GM19463 (cell line): Measurements from ENCODE around the gene SLC2A9.
A peak's percentile ranks its signal among the peaks of the same experiment; 100 is the strongest.

Experiments used
- ATAC-seq: cut with Tn5 transposase; IDR thresholded peaks from one replicate; pipeline ENCODE4 v1.9.1; 2021; ENCODE audit warnings: mild to moderate bottlenecking, moderate library complexity; ENCODE audit not compliant: unreplicated experiment

SLC2A9 gene

GRCh38 chr4:10021653-10022023 lies 341 bp upstream of the SLC2A9 start:
- no peak for ATAC-seq

GRCh38 chr4:10020106-10020505 lies 1.2 kb downstream of the SLC2A9 start:
- ATAC-seq: no peak

GRCh38 chr4:10019521-10020051 lies 1.7 kb downstream of the SLC2A9 start:
- no peak for ATAC-seq

- ATAC-seq: peak; percentile 90
Measured at GRCh38 chr4:10018818-10019461, 2.4 kb downstream of the SLC2A9 start.

- no peak for ATAC-seq
Measured at GRCh38 chr4:10017037-10017893, 4.0 kb downstream of the SLC2A9 start.

- no peak for ATAC-seq
Measured at GRCh38 chr4:10016169-10016568, 5.1 kb downstream of the SLC2A9 start.

- ATAC-seq: peak; percentile 26
Measured at GRCh38 chr4:10015140-10015753, 6.0 kb downstream of the SLC2A9 start.

GRCh38 chr4:10013722-10014121 lies 7.6 kb downstream of the SLC2A9 start:
- peak; percentile 56 for ATAC-seq

GRCh38 chr4:10011885-10012284 lies 9.4 kb downstream of the SLC2A9 start:
- ATAC-seq: no peak

- ATAC-seq: no peak
Measured at GRCh38 chr4:10011277-10011676, 10.0 kb downstream of the SLC2A9 start.

- no peak for ATAC-seq
Measured at GRCh38 chr4:10009861-10010500, 11.3 kb downstream of the SLC2A9 start.

GRCh38 chr4:10008609-10009005 lies 12.7 kb downstream of the SLC2A9 start:
- ATAC-seq: no peak

- ATAC-seq: peak; percentile 37
Measured at GRCh38 chr4:10007793-10008608, 13.3 kb downstream of the SLC2A9 start.

- ATAC-seq: peak; percentile 24
Measured at GRCh38 chr4:10007436-10007740, 13.9 kb downstream of the SLC2A9 start.

- peak; percentile 14 for ATAC-seq
Measured at GRCh38 chr4:10006601-10007435, 14.5 kb downstream of the SLC2A9 start.

GRCh38 chr4:10006231-10006600 lies 15.1 kb downstream of the SLC2A9 start:
- no peak for ATAC-seq

- no peak for ATAC-seq
Measured at GRCh38 chr4:10005632-10006031, 15.7 kb downstream of the SLC2A9 start.

GRCh38 chr4:10003666-10004065 lies 17.6 kb downstream of the SLC2A9 start:
- ATAC-seq: peak; percentile 51

GRCh38 chr4:10002278-10002677 lies 19.0 kb downstream of the SLC2A9 start:
- ATAC-seq: peak; percentile 15

GRCh38 chr4:10001757-10002156 lies 19.5 kb downstream of the SLC2A9 start:
- ATAC-seq: no peak
